H1 (cell line): ENCODE data around the gene UBE2H. TPM values are rescaled to one million over a fixed set of nuclear protein-coding genes. Genes with fewer than 3 reads are reported as not detected.

ENCODE experiments used
- CTCF ChIA-PET: fragments of 300-600 bp; sonication (Branson Sonifier 250); formaldehyde crosslinking; loops from one replicate; lab custom pipeline; 2021; ENCODE audit not compliant: partially characterized antibody; lab: Charles Lee
- POLR2A ChIA-PET: fragments of 300-600 bp; sonication (Branson Sonifier 250); formaldehyde crosslinking; loops from one replicate; lab custom pipeline; 2021; ENCODE audit warnings: inconsistent platforms; ENCODE audit not compliant: partially characterized antibody; lab: Charles Lee
- DNase-seq, 2 experiments: peaks; one replicate each; pipeline versions ENCODE4 v3.0.0 to v3.0.0-alpha.2; 2010 to 2022; ENCODE audit warnings: low spot score in 2 of 2, low read depth in 1 of 2, mixed read lengths in 1 of 2
- FAIRE-seq: peaks from 2 replicates; lab custom pipeline; 2011; peaks lifted over from hg19 to GRCh38; lab: Jason Lieb, UNC
- H2AFZ ChIP-seq: 2 replicates; pipeline ENCODE4 v1.8.1; 2012; ENCODE audit warnings: low read length, inconsistent platforms
- H2AK5ac ChIP-seq: 2 replicates; pipeline ENCODE4 v1.6.1; 2013; ENCODE audit warnings: low read depth, low read length
- H2BK120ac ChIP-seq: replicated peaks from 2 replicates; pipeline ENCODE3; 2013; ENCODE audit warnings: low read depth, low read length, inconsistent platforms
- H2BK12ac ChIP-seq: 2 replicates; pipeline ENCODE4 v1.6.1; 2013; ENCODE audit warnings: low read depth, low read length
- H2BK15ac ChIP-seq: 2 replicates; pipeline ENCODE4 v1.6.1; 2013; ENCODE audit warnings: low read length
- H2BK20ac ChIP-seq: 2 replicates; pipeline ENCODE4 v1.6.1; 2013; ENCODE audit warnings: low read length
- H2BK5ac ChIP-seq: 2 replicates; pipeline ENCODE4 v1.6.1; 2013; ENCODE audit warnings: low read depth, low read length
- H3K14ac ChIP-seq: 2 replicates; pipeline ENCODE4 v1.6.1; 2013; ENCODE audit warnings: inconsistent platforms; ENCODE audit not compliant: insufficient read length
- H3K18ac ChIP-seq: 2 replicates; pipeline ENCODE4 v1.6.1; 2013; ENCODE audit warnings: low read length; ENCODE audit errors: extremely low read depth
- H3K23ac ChIP-seq: 2 replicates; pipeline ENCODE4 v1.6.1; 2013; ENCODE audit warnings: inconsistent platforms; ENCODE audit not compliant: insufficient read length
- H3K23me2 ChIP-seq: 2 replicates; pipeline ENCODE4 v1.6.1; 2013; ENCODE audit warnings: low read depth, low read length
- H3K27ac ChIP-seq: 2 replicates; pipeline ENCODE4 v1.6.1; 2011; ENCODE audit warnings: low read depth, low read length, inconsistent platforms
- H3K27me3 ChIP-seq, 4 experiments: replicated peaks in 1 of 4; 1 replicate in 1 of 4; 2 replicates in 3 of 4; pipeline versions ENCODE4 v1.6.1 to v1.8.1; 2011 to 2013; ENCODE audit warnings: low read length in 3 of 4, mild to moderate bottlenecking in 3 of 4, inconsistent platforms in 2 of 4, mixed read lengths in 2 of 4, moderate library complexity in 1 of 4; ENCODE audit not compliant: control insufficient read depth in 3 of 4, insufficient read depth in 3 of 4; ENCODE audit errors: extremely low read depth in 1 of 4
- H3K36me3 ChIP-seq, 4 experiments: 2 replicates each; pipeline versions ENCODE4 v1.6.1 to v1.8.1; 2011 to 2013; ENCODE audit warnings: mild to moderate bottlenecking in 4 of 4, low read length in 3 of 4, moderate library complexity in 2 of 4, control low read depth in 1 of 4, inconsistent platforms in 1 of 4; ENCODE audit not compliant: insufficient read depth in 4 of 4, control insufficient read depth in 2 of 4
- H3K4ac ChIP-seq: replicated peaks from 2 replicates; pipeline ENCODE3; 2013; ENCODE audit warnings: low read length, low read depth, mixed read lengths, inconsistent platforms; ENCODE audit not compliant: insufficient read length
- H3K4me1 ChIP-seq, 4 experiments: replicated peaks in 1 of 4; 1 replicate in 1 of 4; 2 replicates in 3 of 4; pipeline versions ENCODE4 v1.6.1 to v1.8.1; 2011 to 2013; ENCODE audit warnings: low read length in 3 of 4, inconsistent platforms in 2 of 4, mixed read lengths in 1 of 4; ENCODE audit not compliant: insufficient read depth in 4 of 4, control insufficient read depth in 3 of 4
- H3K4me2 ChIP-seq, 2 experiments: 2 replicates each; pipeline versions ENCODE4 v1.6.1 to v1.8.1; 2011 to 2013; ENCODE audit warnings: low read depth in 2 of 2, low read length in 2 of 2, control low read depth in 1 of 2, inconsistent platforms in 1 of 2, mild to moderate bottlenecking in 1 of 2; ENCODE audit not compliant: insufficient read depth in 1 of 2
- H3K4me3 ChIP-seq, 4 experiments: fragments of 200-600, 300-600 bp in 1 of 4; sonication (generic), shearing (Covaris generic), sonication (Bioruptor Twin) in 1 of 4; 2 replicates each; pipeline versions ENCODE4 v1.5.1 to v1.8.1; 2011 to 2016; ENCODE audit warnings: low read length in 4 of 4, low read depth in 3 of 4, control low read depth in 2 of 4, inconsistent platforms in 2 of 4, mild to moderate bottlenecking in 2 of 4, mixed read lengths in 1 of 4, moderate library complexity in 1 of 4; ENCODE audit not compliant: insufficient read depth in 2 of 4; ENCODE audit errors: extremely low read depth in 1 of 4
- H3K56ac ChIP-seq: replicated peaks from 2 replicates; pipeline ENCODE3; 2013; ENCODE audit warnings: low read depth, mild to moderate bottlenecking, mixed read lengths, low read length, inconsistent platforms; ENCODE audit not compliant: insufficient read length
- H3K79me1 ChIP-seq: 2 replicates; pipeline ENCODE4 v1.6.1; 2013; ENCODE audit warnings: low read depth, low read length, control low read depth
- H3K79me2 ChIP-seq, 2 experiments: 2 replicates each; pipeline versions ENCODE4 v1.6.1 to v1.8.1; 2012 to 2013; ENCODE audit warnings: low read length in 2 of 2, mild to moderate bottlenecking in 2 of 2, inconsistent platforms in 1 of 2; ENCODE audit not compliant: insufficient read depth in 2 of 2, control insufficient read depth in 1 of 2
- H3K9ac ChIP-seq, 4 experiments: replicated peaks in 1 of 4; 1 replicate in 1 of 4; 2 replicates in 3 of 4; pipeline versions ENCODE4 v1.6.1 to v1.8.1; 2011 to 2013; ENCODE audit warnings: low read depth in 3 of 4, low read length in 3 of 4, control low read depth in 2 of 4, mild to moderate bottlenecking in 2 of 4, moderate library complexity in 2 of 4, inconsistent platforms in 1 of 4; ENCODE audit errors: extremely low read depth in 1 of 4
- H3K9me3 ChIP-seq, 2 experiments: 2 replicates each; pipeline versions ENCODE4 v1.6.1 to v1.8.1; 2012 to 2013; ENCODE audit warnings: mild to moderate bottlenecking in 2 of 2, moderate library complexity in 2 of 2, control low read depth in 1 of 2, inconsistent platforms in 1 of 2, low read depth in 1 of 2, low read length in 1 of 2, mixed read lengths in 1 of 2; ENCODE audit not compliant: insufficient read depth in 2 of 2
- H4K20me1 ChIP-seq, 2 experiments: replicated peaks in 1 of 2; 2 replicates each; pipeline versions ENCODE3 to v1.8.1; 2011 to 2013; ENCODE audit warnings: inconsistent platforms in 2 of 2, low read length in 2 of 2, mild to moderate bottlenecking in 1 of 2; ENCODE audit not compliant: insufficient read depth in 2 of 2, control insufficient read depth in 1 of 2
- H4K5ac ChIP-seq: 2 replicates; pipeline ENCODE4 v1.6.1; 2013; ENCODE audit warnings: low read length, low read depth, mixed read lengths, inconsistent platforms; ENCODE audit not compliant: insufficient read length
- H4K8ac ChIP-seq: 2 replicates; pipeline ENCODE4 v1.8.0; 2013; ENCODE audit warnings: mild to moderate bottlenecking, moderate library complexity, low read length, inconsistent platforms; ENCODE audit not compliant: insufficient read depth; ENCODE audit errors: extremely low read depth
- H4K91ac ChIP-seq: replicated peaks from 2 replicates; pipeline ENCODE3; 2013; ENCODE audit warnings: low read length, mixed read lengths, inconsistent platforms; ENCODE audit not compliant: insufficient read length
- CEBPB ChIP-seq: IDR thresholded peaks from 2 replicates; pipeline ENCODE4 v1.6.1; 2012; ENCODE audit warnings: low read depth, low read length
- WGBS, 2 experiments: shearing (Covaris generic) in 1 of 2; methylation state at CpG; one replicate each; pipeline versions ENCODE4 v1.1.6 to v1.1.7; 2013 to 2015; ENCODE audit warnings: low lambda C conversion rate in 2 of 2, mixed read lengths in 2 of 2, inconsistent platforms in 1 of 2, low coverage in 1 of 2, missing lambda C conversion rate in 1 of 2; ENCODE audit not compliant: insufficient replicate concordance in 2 of 2, insufficient coverage in 1 of 2, insufficient read length in 1 of 2; ENCODE audit errors: extremely low coverage in 1 of 2, missing lambda C conversion rate in 1 of 2; 5-methylcytosine and 5-hydroxymethylcytosine counted together
- polyA plus RNA-seq, 7 experiments: library from polyadenylated mRNA; depleted of rRNA in 3 of 7; stranded (reverse) in 5 of 7; unstranded in 2 of 7; fragments of >200 nt in 5 of 7; fragments of 200-250 nt in 2 of 7; gene quantifications; 1 replicate in 5 of 7; 2 replicates in 1 of 7; 4 replicates in 1 of 7; pipeline versions ENCODE4 v1.2.1 to v1.2.3, GENCODE V29; 2011 to 2013; ENCODE audit warnings: missing spikeins in 2 of 7, mixed read lengths in 2 of 7
- total RNA-seq: library from RNA; stranded (reverse); fragmentation: NEBNext Ultra II Directional; extraction: Animal tissue kit (Norgen Biotek cat#: 25700); gene quantifications from 2 replicates; pipeline ENCODE4 v1.2.1, GENCODE V29; 2021

The UBE2H gene
- total and polyA plus RNA-seq, 2 of the 8 experiments (the other 6 are each of a cell fraction or from before 2014, with no cell fraction given), result 30.6 to 62.2 TPM

DNA sequence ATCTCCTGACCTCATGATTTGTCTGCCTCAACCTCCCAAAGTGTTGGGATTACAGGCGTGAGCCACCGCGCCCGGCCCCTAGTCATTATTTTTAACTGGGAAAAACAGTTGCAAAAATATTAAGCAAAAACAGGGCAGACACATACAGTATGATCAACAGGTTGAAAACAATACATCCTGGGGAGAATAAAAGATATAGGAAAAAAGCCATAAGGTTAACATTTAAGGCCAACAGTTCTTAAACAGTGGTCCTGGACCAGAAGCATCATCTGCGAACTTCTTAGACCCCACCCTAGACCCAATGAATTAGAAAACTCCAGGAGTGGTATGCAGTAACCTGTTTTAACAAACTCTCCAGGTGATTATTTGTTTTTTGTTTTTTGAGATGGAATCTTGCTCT, 6.5 kb downstream of the UBE2H start:
- no peak overlapping the region for H4K91ac ChIP-seq
- no peak overlapping the region for H2BK15ac ChIP-seq
- H2AFZ ChIP-seq, result no peak overlapping the region
- peaks cover 26 to 94% of the 10 kb centered on the region in 2 experiments for H3K79me2 ChIP-seq
- no peak overlapping the region for H3K14ac ChIP-seq
- no peak overlapping the region for H3K56ac ChIP-seq
- no peak overlapping the region for H2AK5ac ChIP-seq
- DNase-seq (no peak), FAIRE-seq (no peak)
- peaks cover 10% of the 10 kb centered on the region for H3K23me2 ChIP-seq
- no peak overlapping the region for H4K5ac ChIP-seq
- no peak overlapping the region for H2BK20ac ChIP-seq
- H3K4me3 ChIP-seq, result no peak overlapping the region
- H2BK120ac ChIP-seq, result no peak overlapping the region
- H4K8ac ChIP-seq, result no peak overlapping the region
- H2BK5ac ChIP-seq, result no peak overlapping the region
- peaks cover 0 to 7% (median 0%) of the 10 kb centered on the region in 4 experiments; a peak in 1 of 8 replicates for H3K36me3 ChIP-seq
- ChIA-PET CTCF (no interaction called here), POLR2A (interaction anchor here (0.7 kb wide), 1 partner anchor 16 kb away, joined by 3 read pairs; no protein-coding TSS in a partner anchor)
- no peak overlapping the region for H2BK12ac ChIP-seq
- no peaks in the 10 kb centered on the region for H3K27me3 ChIP-seq
- H3K18ac ChIP-seq, result no peak overlapping the region
- no peak overlapping the region for H3K9ac ChIP-seq
- H3K9me3 ChIP-seq, result no peaks in the 10 kb centered on the region
- H3K79me1 ChIP-seq, result peaks cover 8% of the 10 kb centered on the region
- H3K4me1 ChIP-seq, result peaks cover 0 to 5% (median 0%) of the 10 kb centered on the region in 4 experiments; a peak in 3 of 7 replicates
- H3K23ac ChIP-seq, result no peak overlapping the region
- 95% methylated on average over 5 of the region's 5 CpGs; no CpG with 5 or more reads in 1 of the 2 experiments for WGBS, 2 experiments
- TF ChIP-seq CEBPB, result no peak
- no peak overlapping the region for H3K27ac ChIP-seq
- no peak overlapping the region for H3K4ac ChIP-seq
- H4K20me1 ChIP-seq, result peaks cover 3 to 6% of the 10 kb centered on the region in 2 experiments
- no peak overlapping the region for H3K4me2 ChIP-seq
